ENCODE measurements around the gene TBX3. TPM values are rescaled to one million over a fixed set of nuclear protein-coding genes. Genes with fewer than 3 reads are reported as not detected.
"Not testable (repeated sequence)": the region's sequence is repeated elsewhere in the genome, so short reads cannot be mapped to it uniquely, and the experiment has no call there.

Gene TBX3
- total RNA-seq, 6 donors from 2014 or later, result 29.5 to 107 (median 36.2) TPM

GRCh38 chr12:114721266-114721665 lies 37.3 kb upstream of the TBX3 start:
- H3K4me3 ChIP-seq, result no peak overlapping the region
- no peaks in the 10 kb centered on the region for H3K9me3 ChIP-seq
- no peak overlapping the region for H3K27ac ChIP-seq
- H3K36me3 ChIP-seq, result no peaks in the 10 kb centered on the region
- H3K4me1 ChIP-seq, result no peaks in the 10 kb centered on the region
- DNase-seq (no peak), ATAC-seq (ENCODE audit: low FRiP score in 2 of 2) (no peak)
- no peak for TF ChIP-seq EP300 (IDR thresholded peaks at IDR 0.05)
- no peak for TF ChIP-seq POLR2A (IDR thresholded peaks at IDR 0.05)
- no peak for TF ChIP-seq CTCF (IDR thresholded peaks at IDR 0.05)
- no peak for TF ChIP-seq POLR2AphosphoS5 (IDR thresholded peaks at IDR 0.05)
- no peaks in the 10 kb centered on the region for H3K27me3 ChIP-seq
- WGBS, 2 donors, result 73% methylated on average over 7 of the region's 7 CpGs

GRCh38 chr12:114713466-114714215 lies 29.7 kb upstream of the TBX3 start:
- no peaks in the 10 kb centered on the region for H3K27me3 ChIP-seq
- no peak overlapping the region for H3K4me3 ChIP-seq
- no peaks in the 10 kb centered on the region for H3K4me1 ChIP-seq
- H3K9me3 ChIP-seq, result peaks cover 0 to 5% (median 0%) of the 10 kb centered on the region in 4 donors
- WGBS, 2 donors, result 86 to 89% methylated on average over 9 of the region's 9 CpGs
- no peak overlapping the region for H3K27ac ChIP-seq
- TF ChIP-seq EP300 (IDR thresholded peaks at IDR 0.05) (no peak), CTCF (IDR thresholded peaks at IDR 0.05) (no peak), POLR2A (IDR thresholded peaks at IDR 0.05) (no peak), POLR2AphosphoS5 (IDR thresholded peaks at IDR 0.05) (no peak)
- DNase-seq, result no peak
- no peak for ATAC-seq (ENCODE audit: low FRiP score in 2 of 2)
- no peaks in the 10 kb centered on the region for H3K36me3 ChIP-seq

- H3K4me3 ChIP-seq, result no peak overlapping the region
- no peaks in the 10 kb centered on the region for H3K4me1 ChIP-seq
- TF ChIP-seq CTCF (IDR thresholded peaks at IDR 0.05) (no peak), POLR2A (IDR thresholded peaks at IDR 0.05) (no peak), POLR2AphosphoS5 (IDR thresholded peaks at IDR 0.05) (no peak), EP300 (IDR thresholded peaks at IDR 0.05) (no peak)
- no peak overlapping the region for H3K27ac ChIP-seq
- 35 to 43% methylated on average over 4 of the region's 4 CpGs for WGBS, 2 donors
- H3K9me3 ChIP-seq, result peaks cover 0 to 5% (median 0%) of the 10 kb centered on the region in 4 donors
- no peaks in the 10 kb centered on the region for H3K27me3 ChIP-seq
- no peaks in the 10 kb centered on the region for H3K36me3 ChIP-seq
- ATAC-seq (ENCODE audit: low FRiP score in 2 of 2), result no peak
- DNase-seq, result no peak
These were observed 27.7 kb upstream of the TBX3 start for GRCh38 chr12:114711689-114712152.

GRCh38 chr12:114710151-114710550 lies 26.2 kb upstream of the TBX3 start:
- H3K27ac ChIP-seq, result no peak overlapping the region
- H3K27me3 ChIP-seq, result no peaks in the 10 kb centered on the region
- no peak overlapping the region for H3K4me3 ChIP-seq
- no peak for TF ChIP-seq CTCF (IDR thresholded peaks at IDR 0.05)
- TF ChIP-seq EP300 (IDR thresholded peaks at IDR 0.05), result no peak
- TF ChIP-seq POLR2A (IDR thresholded peaks at IDR 0.05), result no peak
- no peak for TF ChIP-seq POLR2AphosphoS5 (IDR thresholded peaks at IDR 0.05)
- 55 to 58% methylated on average over 7 of the region's 7 CpGs for WGBS, 2 donors
- H3K9me3 ChIP-seq, result peaks cover 0 to 5% (median 0%) of the 10 kb centered on the region in 4 donors
- no peaks in the 10 kb centered on the region for H3K36me3 ChIP-seq
- ATAC-seq (ENCODE audit: low FRiP score in 2 of 2), result no peak
- DNase-seq, result no peak
- H3K4me1 ChIP-seq, result no peaks in the 10 kb centered on the region

- no peak for DNase-seq
- Histone ChIP-seq H3K4me1 (peaks cover 0 to 2% (median under 1%) of the 10 kb centered on the region in 4 donors), H3K9me3 (peaks cover 0 to 5% (median 0%) of the 10 kb centered on the region in 4 donors), H3K4me3 (no peak overlapping the region), H3K27me3 (no peaks in the 10 kb centered on the region), H3K36me3 (no peaks in the 10 kb centered on the region), H3K27ac (no peak overlapping the region)
- 90 to 94% methylated on average over 9 of the region's 9 CpGs for WGBS, 2 donors
- no peak for ATAC-seq (ENCODE audit: low FRiP score in 2 of 2)
- TF ChIP-seq CTCF (IDR thresholded peaks at IDR 0.05), result no peak
- no peak for TF ChIP-seq POLR2A (IDR thresholded peaks at IDR 0.05)
- no peak for TF ChIP-seq POLR2AphosphoS5 (IDR thresholded peaks at IDR 0.05)
- no peak for TF ChIP-seq EP300 (IDR thresholded peaks at IDR 0.05)
These were observed 25.1 kb upstream of the TBX3 start for GRCh38 chr12:114709112-114709511.

GRCh38 chr12:114708598-114708997 lies 24.6 kb upstream of the TBX3 start:
- H3K27ac ChIP-seq; H3K4me1 ChIP-seq; DNase-seq; H3K4me3 ChIP-seq; ATAC-seq (ENCODE audit: low FRiP score in 2 of 2); H3K9me3 ChIP-seq; H3K27me3 ChIP-seq; H3K36me3 ChIP-seq: not testable (repeated sequence)
- WGBS, 2 donors, result 82 to 91% methylated on average over 5 of the region's 5 CpGs
